GM12878 (cell line): ENCODE measurements around the gene COL26A1. TPM values are rescaled to one million over a fixed set of nuclear protein-coding genes. Genes with fewer than 3 reads are reported as not detected.

Experiments used
- ATAC-seq: fragments of 200-7000 bp; cut with Tn5 transposase; 3 replicates; pipeline ENCODE4 v1.9.1; 2020; ENCODE audit warnings: mild to moderate bottlenecking, moderate library complexity
- BruUV-seq: library from RNA; stranded (reverse); fragments of 400-500 nt; replicated peaks from 2 replicates; lab custom pipeline; 2021; lab: Mats Ljungman, UMichigan
- CTCF ChIA-PET: fragments of 300-600 bp; sonication (Branson Sonifier 250); formaldehyde crosslinking; extraction: SDS; loops from one replicate; lab custom pipeline; 2021; ENCODE audit warnings: inconsistent platforms; lab: Yijun Ruan, JAX
- POLR2A ChIA-PET: fragments of 350-600 bp; formaldehyde crosslinking; extraction: SDS; loops from one replicate; lab custom pipeline; 2021; ENCODE audit warnings: inconsistent platforms; lab: Charles Lee
- RAD21 ChIA-PET: fragments of 300-600 bp; sonication (Branson Sonifier 250); formaldehyde crosslinking; loops from one replicate; lab custom pipeline; 2023; ENCODE audit warnings: antibody characterized with exemption; ENCODE audit not compliant: unreplicated experiment; lab: Charles Lee
- SMC1A ChIA-PET: fragments of 300-600 bp; sonication (Branson Sonifier 250); formaldehyde crosslinking; loops from one replicate; lab custom pipeline; 2023; ENCODE audit not compliant: unreplicated experiment, uncharacterized antibody; lab: Charles Lee
- DNase-seq: peaks from one replicate; pipeline ENCODE4 v3.0.0-alpha.2; 2011; ENCODE audit warnings: low read depth, low spot score
- FAIRE-seq: peaks from 3 replicates; lab custom pipeline; 2011; peaks lifted over from hg19 to GRCh38; lab: Jason Lieb, UNC
- H2AFZ ChIP-seq: 2 replicates; pipeline ENCODE4 v1.6.0; 2011; ENCODE audit warnings: low read depth, low read length, control low read depth; ENCODE audit not compliant: control insufficient read depth
- H3K27ac ChIP-seq: 2 replicates; pipeline ENCODE4 v1.5.1; 2011; ENCODE audit warnings: control low read depth; ENCODE audit not compliant: control insufficient read depth, insufficient read depth
- H3K27me3 ChIP-seq, 2 experiments: replicated peaks in 1 of 2; 2 replicates each; pipeline versions ENCODE4 v1.6.0 to v1.6.1; 2011; ENCODE audit warnings: low read length in 1 of 2; ENCODE audit not compliant: control insufficient read depth in 2 of 2, insufficient read depth in 2 of 2
- H3K36me3 ChIP-seq, 2 experiments: 2 replicates each; pipeline ENCODE4 v1.5.1; 2011; ENCODE audit warnings: low read length in 1 of 2; ENCODE audit not compliant: control insufficient read depth in 2 of 2, insufficient read depth in 2 of 2
- H3K4me1 ChIP-seq: 2 replicates; pipeline ENCODE4 v1.6.1; 2011; ENCODE audit warnings: mild to moderate bottlenecking, low read length, moderate library complexity, mixed read lengths; ENCODE audit not compliant: control insufficient read depth, insufficient read depth
- H3K4me2 ChIP-seq: 2 replicates; pipeline ENCODE4 v1.6.0; 2011; ENCODE audit warnings: control low read depth; ENCODE audit not compliant: control insufficient read depth, insufficient read depth
- H3K4me3 ChIP-seq: fragments of 200-600 bp; sonication (generic); 2 replicates; pipeline ENCODE4 v1.5.1; 2016
- H3K79me2 ChIP-seq: 2 replicates; pipeline ENCODE4 v1.6.0; 2011; ENCODE audit warnings: low read length; ENCODE audit not compliant: control insufficient read depth, insufficient read depth
- H3K9ac ChIP-seq: 2 replicates; pipeline ENCODE4 v1.8.0; 2011; ENCODE audit warnings: low read length, control low read depth, mixed read lengths; ENCODE audit not compliant: control insufficient read depth, insufficient read depth
- H3K9me3 ChIP-seq: replicated peaks from 3 replicates; pipeline ENCODE4 v1.5.1; 2011; ENCODE audit warnings: mild to moderate bottlenecking, low read length; ENCODE audit not compliant: control insufficient read depth, insufficient read depth
- H4K20me1 ChIP-seq: 2 replicates; pipeline ENCODE4 v1.6.0; 2011; ENCODE audit not compliant: control insufficient read depth, insufficient read depth
- ASH2L ChIP-seq: fragments of 300-600, 200-600 bp; sonication (generic); IDR thresholded peaks from 2 replicates; pipeline ENCODE4 v1.6.1; 2017; ENCODE audit warnings: low read depth, mild to moderate bottlenecking, borderline replicate concordance
- BCL3 ChIP-seq: IDR thresholded peaks from 2 replicates; pipeline ENCODE4 v1.6.1; 2011; ENCODE audit warnings: borderline replicate concordance, low read depth, mild to moderate bottlenecking, moderate library complexity, low read length; ENCODE audit not compliant: insufficient read depth, poor library complexity, severe bottlenecking
- BRCA1 ChIP-seq: IDR thresholded peaks from 2 replicates; pipeline ENCODE4 v1.6.1; 2011; ENCODE audit warnings: low read depth, low read length, improper control_type of control experiment
- IRF3 ChIP-seq: fragments of 450-650 bp; IDR thresholded peaks from 2 replicates; pipeline ENCODE4 v1.6.1; 2014; ENCODE audit warnings: mild to moderate bottlenecking
- KDM1A ChIP-seq: fragments of 200-600 bp; sonication (generic); IDR thresholded peaks from 2 replicates; pipeline ENCODE4 v1.6.1; 2016; ENCODE audit warnings: borderline replicate concordance
- MAX ChIP-seq: IDR thresholded peaks from 2 replicates; pipeline ENCODE4 v1.6.1; 2012; ENCODE audit warnings: low read depth, low read length, improper control_type of control experiment
- MYC ChIP-seq: IDR thresholded peaks from 2 replicates; pipeline ENCODE4 v1.6.1; 2011; ENCODE audit warnings: mild to moderate bottlenecking, low read length, moderate library complexity, inconsistent platforms; ENCODE audit not compliant: insufficient read depth, insufficient replicate concordance, insufficient read length, severe bottlenecking
- NKRF ChIP-seq: fragments of 450-650 bp; conservative IDR thresholded peaks from 2 replicates; pipeline ENCODE4 v1.6.1; 2017; ENCODE audit warnings: mild to moderate bottlenecking, moderate library complexity
- NR2C2 ChIP-seq: IDR thresholded peaks from 2 replicates; pipeline ENCODE4 v1.6.1; 2011; ENCODE audit warnings: borderline replicate concordance, low read depth; ENCODE audit not compliant: control insufficient read depth, insufficient read length
- POLR2A ChIP-seq: IDR thresholded peaks from 2 replicates; pipeline ENCODE4 v1.6.1; 2011; ENCODE audit warnings: low read depth, mild to moderate bottlenecking, low read length
- POLR2AphosphoS2 ChIP-seq: IDR thresholded peaks from 2 replicates; pipeline ENCODE4 v1.6.1; 2011; ENCODE audit warnings: low read depth, mild to moderate bottlenecking, low read length, improper control_type of control experiment, moderate library complexity
- ZNF687 ChIP-seq: fragments of 450-650 bp; IDR thresholded peaks from 2 replicates; pipeline ENCODE4 v1.6.1; 2017; ENCODE audit warnings: mild to moderate bottlenecking, moderate library complexity
- WGBS: methylation state at CpG from one replicate; pipeline ENCODE4 v1.1.6; 2016; ENCODE audit warnings: low lambda C conversion rate; ENCODE audit not compliant: insufficient replicate concordance, insufficient coverage; ENCODE audit errors: missing lambda C conversion rate; 5-methylcytosine and 5-hydroxymethylcytosine counted together
- in situ Hi-C: fragments of 300-500 bp; cut with MboI; formaldehyde crosslinking; loops from 9 replicates; pipeline ENCODE4 v1.14.3; 2018; ENCODE audit warnings: mixed read lengths
- intact Hi-C: fragments of 100-400 bp; cut with micrococcal nuclease; formaldehyde crosslinking; loops from one replicate; pipeline ENCODE4 v1.14.2; 2022; ENCODE audit not compliant: unreplicated experiment
- polyA plus RNA-seq, 11 experiments: library from polyadenylated mRNA; depleted of rRNA in 4 of 11; unstranded in 6 of 11; stranded (reverse) in 5 of 11; fragments of >200 nt; fragmentation: Nextera tagmentation in 4 of 11; fragmentation: Illumina TruSeq in 1 of 11; extraction: Ambion mirVana in 4 of 11; extraction: Trizol in 1 of 11; gene quantifications; 1 replicate in 1 of 11; 2 replicates in 10 of 11; pipeline versions ENCODE4 v1.2.1 to v1.2.3, GENCODE V29; 2011 to 2016; ENCODE audit warnings: inconsistent platforms in 2 of 11, missing spikeins in 2 of 11, low read depth in 1 of 11
- total RNA-seq, 4 experiments: library from RNA; depleted of rRNA in 3 of 4; stranded (reverse); fragments of >200 nt in 3 of 4; fragmentation: Illumina TruSeq in 1 of 4; extraction: Trizol in 1 of 4; gene quantifications; 2 replicates each; pipeline versions ENCODE4 v1.2.1 to v1.2.3, GENCODE V29; 2013 to 2021

Gene COL26A1
- total and polyA plus RNA-seq, 10 of the 15 experiments (the other 5 are each of a cell fraction or from before 2014, with no cell fraction given) = 0.08 TPM; not detected in 9

- SMC1A ChIA-PET = no interaction called here
- no peak overlapping the region for H3K4me2 ChIP-seq
- H3K27ac ChIP-seq = no peak overlapping the region
- intact Hi-C loops = no loop called here
- in situ Hi-C loops = no loop called here
- 3% methylated on average over 5 of the region's 5 CpGs for WGBS
- ATAC-seq = no peak
- H4K20me1 ChIP-seq = no peaks in the 10 kb centered on the region
- RAD21 ChIA-PET = no interaction called here
- CTCF ChIA-PET = no interaction called here
- no peak for FAIRE-seq
- TF ChIP-seq POLR2AphosphoS2 (no peak), IRF3 (no peak), MYC (no peak), KDM1A (no peak), BRCA1 (no peak), POLR2A (no peak), ZNF687 (no peak), NKRF (no peak), NR2C2 (no peak), MAX (no peak), BCL3 (no peak), ASH2L (no peak)
- BruUV-seq = no TSS peak
- H3K36me3 ChIP-seq = no peaks in the 10 kb centered on the region
- no peak overlapping the region for H3K9ac ChIP-seq
- no peaks in the 10 kb centered on the region for H3K27me3 ChIP-seq
- no peaks in the 10 kb centered on the region for H3K9me3 ChIP-seq
- no peaks in the 10 kb centered on the region for H3K79me2 ChIP-seq
- H2AFZ ChIP-seq = no peak overlapping the region
- POLR2A ChIA-PET = no interaction called here
- no peaks in the 10 kb centered on the region for H3K4me1 ChIP-seq
- no peak overlapping the region for H3K4me3 ChIP-seq
- no peak for DNase-seq
These were observed 226.4 kb downstream of the COL26A1 start for GRCh38 chr7:101589052-101589451.
